Stimulated activated CD4-positive, alpha-beta T cell treated with anti-CD3 and anti-CD28 coated beads, Interleukin-1b, Interleukin-23, amount 100 ng/mL, for 1 hour (primary cell): Measurements from ENCODE around the gene VRTN.
"Not testable (repeated sequence)": the region's sequence is repeated elsewhere in the genome, so short reads cannot be mapped to it uniquely, and the experiment has no call there.

ENCODE experiments used
- DNase-seq, 2 donors: peaks; one replicate each; pipeline ENCODE4 v3.0.0-alpha.2; 2020; ENCODE audit warnings: low read depth in 2 of 2

VRTN gene, protein sequence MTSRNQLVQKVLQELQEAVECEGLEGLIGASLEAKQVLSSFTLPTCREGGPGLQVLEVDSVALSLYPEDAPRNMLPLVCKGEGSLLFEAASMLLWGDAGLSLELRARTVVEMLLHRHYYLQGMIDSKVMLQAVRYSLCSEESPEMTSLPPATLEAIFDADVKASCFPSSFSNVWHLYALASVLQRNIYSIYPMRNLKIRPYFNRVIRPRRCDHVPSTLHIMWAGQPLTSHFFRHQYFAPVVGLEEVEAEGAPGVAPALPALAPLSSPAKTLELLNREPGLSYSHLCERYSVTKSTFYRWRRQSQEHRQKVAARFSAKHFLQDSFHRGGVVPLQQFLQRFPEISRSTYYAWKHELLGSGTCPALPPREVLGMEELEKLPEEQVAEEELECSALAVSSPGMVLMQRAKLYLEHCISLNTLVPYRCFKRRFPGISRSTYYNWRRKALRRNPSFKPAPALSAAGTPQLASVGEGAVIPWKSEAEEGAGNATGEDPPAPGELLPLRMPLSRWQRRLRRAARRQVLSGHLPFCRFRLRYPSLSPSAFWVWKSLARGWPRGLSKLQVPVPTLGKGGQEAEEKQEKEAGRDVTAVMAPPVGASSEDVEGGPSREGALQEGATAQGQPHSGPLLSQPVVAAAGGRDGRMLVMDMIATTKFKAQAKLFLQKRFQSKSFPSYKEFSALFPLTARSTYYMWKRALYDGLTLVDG

DNA sequence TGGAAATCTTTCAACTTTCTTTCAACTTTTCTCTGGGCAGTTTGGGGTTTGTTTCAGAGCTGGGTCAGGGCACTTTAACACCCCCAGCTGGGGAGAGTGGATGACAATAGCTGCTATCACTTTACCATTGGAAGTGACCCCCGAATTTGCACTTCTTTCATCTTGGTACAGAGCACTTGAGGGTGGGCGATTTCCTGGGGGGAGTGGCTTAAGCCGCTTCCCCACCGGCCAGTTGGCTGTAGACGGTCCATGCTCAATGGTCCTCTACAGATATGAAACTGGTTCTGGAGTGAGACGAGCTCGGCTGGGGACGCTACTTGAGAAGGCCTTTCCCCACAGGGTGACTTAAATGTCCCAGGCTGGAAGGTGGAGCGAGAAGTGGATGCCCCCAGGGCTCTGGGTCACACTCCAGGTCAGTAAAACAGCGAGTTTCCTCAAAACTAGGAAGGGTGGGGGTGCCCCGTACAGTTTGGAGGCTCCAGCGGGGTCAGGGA is at the start of gene VRTN:
Gene VRTN, plus strand, starts transcription at position 231 of the 494 bp plus-strand sequence. CDS start 8,313 bp downstream, outside the sequence.
- no peak for DNase-seq

DNA sequence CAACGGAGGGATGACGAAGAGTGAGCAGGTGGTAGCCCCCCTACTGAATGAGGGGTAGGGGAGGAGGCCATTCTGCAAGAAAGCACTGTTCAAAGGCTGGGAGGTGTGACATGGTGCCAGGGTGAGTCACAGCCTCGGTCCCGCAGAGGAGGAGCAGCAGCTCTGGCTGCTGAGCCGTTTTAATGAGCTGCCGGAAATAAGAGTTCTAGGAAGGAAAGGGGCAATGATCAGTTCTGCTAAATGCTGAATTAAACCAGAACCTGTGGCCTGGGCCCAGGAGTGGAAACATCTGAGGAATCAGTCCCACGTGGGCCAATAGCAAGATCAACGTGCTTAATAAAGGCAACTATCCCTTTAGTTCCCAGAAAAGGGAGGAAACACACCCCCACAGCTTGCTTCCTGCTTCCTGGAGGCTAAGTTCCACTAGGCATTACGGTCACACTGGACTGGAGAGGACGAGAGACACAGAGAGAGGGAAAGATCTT is 49.2 kb upstream of the VRTN start:
- DNase-seq: no peak

DNA sequence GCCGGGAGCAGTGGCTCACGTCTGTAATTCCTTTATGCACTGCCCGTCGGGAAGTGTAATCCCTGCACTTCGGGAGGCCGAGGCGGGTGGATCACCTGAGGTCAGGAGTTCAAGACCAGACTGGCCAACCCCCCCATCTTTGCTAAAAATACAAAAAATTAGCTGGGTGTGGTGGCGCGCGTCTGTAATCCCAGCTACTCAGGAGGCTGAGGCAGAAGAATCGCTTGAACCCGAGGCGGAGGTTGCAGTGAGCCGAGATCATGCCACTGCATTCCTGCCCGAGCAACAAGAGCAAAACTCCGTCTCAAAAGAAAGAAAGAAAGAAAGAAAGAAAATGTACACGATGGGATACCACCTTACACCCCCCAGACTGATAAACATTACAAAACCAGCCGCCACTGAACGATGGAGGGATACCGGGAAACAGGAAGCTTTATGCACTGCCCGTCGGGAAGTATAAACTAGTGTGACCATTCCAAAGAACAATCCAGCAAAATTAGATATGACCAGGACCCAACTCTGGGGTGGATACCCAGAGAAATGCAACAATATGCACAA is 46.6 kb upstream of the VRTN start:
- DNase-seq: no peak

DNA sequence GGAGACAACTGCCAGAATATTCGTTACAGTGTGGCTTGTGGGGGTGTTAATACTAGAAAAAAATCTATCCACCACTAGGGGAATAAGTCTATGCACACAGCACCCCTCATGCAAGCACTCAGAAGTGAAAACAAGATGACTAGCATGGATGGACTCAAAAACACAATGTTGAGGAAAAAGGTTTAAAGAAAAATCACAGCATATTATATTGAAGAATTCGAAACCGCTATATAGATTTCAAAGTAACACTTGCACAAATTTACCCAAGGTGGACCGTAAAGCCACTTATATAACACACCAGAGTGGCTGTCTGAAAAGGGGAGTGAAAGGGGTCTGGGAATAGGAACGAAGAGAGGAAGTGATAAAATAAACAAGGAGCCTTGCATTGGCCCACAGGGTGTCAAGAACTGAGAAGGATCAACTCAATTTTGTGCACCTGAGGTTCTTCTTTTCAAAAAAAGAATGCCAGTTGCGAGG is 46.1 kb upstream of the VRTN start:
- DNase-seq: no peak

DNA sequence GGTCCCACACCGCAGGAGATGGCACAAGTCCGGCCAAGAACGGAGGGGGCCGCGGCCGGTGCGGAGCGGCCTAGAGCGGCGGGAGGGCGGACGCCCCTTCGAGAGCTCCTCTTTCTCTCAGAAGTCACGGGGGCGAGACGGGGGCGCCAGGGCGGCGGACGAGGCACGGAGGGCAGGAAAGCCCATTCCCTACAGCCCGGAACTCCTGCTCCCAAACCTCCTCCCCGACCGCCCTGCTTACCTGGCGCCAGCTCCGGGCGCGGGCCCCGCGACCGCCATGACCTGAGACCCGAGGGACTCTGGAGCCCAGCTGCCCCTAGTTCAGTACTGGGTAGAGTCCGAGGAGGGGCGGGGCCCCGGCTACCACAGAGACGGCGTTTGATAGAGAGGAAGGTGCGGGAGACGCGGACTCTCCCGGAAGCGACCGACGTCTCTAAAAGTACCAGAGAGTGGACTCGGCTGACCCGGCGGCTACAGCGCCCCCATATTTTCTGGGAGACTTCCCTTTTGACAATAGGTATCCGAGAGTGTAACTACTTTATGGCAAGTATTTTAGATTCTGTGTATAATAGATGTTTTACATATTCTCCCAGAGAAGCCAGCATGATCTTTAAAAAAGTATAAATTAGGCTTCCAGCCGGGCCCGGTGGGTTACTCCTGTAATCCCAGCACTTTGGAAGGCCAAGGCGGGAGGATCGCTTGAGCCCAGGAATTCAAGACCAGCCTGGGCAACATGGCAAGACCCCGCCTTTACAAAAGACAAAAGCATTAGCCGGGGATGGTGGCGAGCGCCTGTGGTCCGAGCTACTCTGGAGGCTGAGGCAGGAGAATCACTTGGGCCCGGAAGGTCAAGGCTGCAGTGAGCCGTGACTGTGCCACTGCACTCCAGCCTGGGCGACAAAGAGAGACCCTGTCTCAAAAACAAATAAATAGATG is 45.4 kb upstream of the VRTN start, which contains the start of gene ABCD4:
Gene ABCD4, minus strand, starts transcription at position 301 of the 936 bp plus-strand sequence. Its CDS starts 22 bp downstream, at position 279.
- peak; percentile 59 to 75 for DNase-seq

DNA sequence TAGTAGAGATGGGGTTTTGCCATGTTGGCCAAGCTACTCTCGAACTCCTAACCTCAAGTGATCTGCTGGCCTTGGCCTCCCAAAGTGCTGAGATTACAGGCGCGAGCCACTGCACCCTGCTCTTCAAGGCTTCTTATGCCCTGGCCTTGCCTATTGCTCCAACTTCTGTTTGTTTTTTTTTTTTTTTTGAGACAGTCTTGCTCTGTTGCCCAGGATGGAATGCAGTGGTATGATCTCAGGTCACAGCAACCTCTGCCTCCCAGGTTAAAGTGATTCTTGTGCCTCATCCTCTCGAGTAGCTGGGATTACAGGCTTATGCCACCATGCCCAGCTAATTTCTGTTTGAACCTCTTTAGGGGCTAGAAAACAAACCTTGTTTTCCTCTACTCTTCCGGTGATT is 39.6 kb upstream of the VRTN start:
- no peak for DNase-seq

DNA sequence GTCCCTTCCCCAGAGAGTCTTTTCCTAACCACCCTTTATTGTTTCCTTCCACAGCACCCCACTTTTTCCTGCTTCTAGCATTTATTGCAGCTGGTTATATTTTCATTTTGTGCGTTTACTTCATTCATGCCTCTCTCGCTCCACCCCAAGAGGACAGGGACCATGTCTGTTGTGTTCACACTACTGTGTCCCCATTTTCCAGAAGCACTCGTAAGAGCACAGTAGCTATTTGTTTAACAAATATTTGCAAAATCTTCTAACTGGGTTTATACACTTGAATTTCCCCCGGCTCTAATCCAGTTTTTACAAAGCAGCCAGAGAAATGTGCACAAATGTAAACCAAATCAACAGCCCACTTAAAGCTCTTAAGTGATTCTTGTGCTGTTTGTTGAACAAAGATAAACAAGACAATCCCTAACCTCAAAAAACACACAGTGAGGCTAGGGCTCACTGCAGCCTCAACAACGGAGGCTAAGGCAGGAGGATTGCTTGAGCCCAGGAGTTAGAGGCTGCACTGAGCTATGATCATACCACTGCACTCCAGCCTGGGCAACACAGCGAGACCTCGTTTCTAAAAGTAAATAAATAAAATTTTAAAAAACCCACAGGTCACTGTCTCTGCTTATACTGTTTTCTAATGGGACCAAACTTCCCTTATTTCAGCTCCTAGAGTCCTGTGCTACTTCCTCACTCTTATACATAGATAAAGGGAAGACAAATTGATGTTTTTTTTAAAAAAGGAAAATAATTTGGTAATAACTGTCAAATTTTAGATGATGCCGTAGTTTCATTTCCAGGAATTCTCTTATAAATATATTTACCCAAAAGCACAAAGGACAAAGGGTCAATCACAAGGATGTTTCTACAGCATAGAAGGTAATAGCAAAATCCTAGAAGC is 38.9 kb upstream of the VRTN start:
- no peak for DNase-seq

DNA sequence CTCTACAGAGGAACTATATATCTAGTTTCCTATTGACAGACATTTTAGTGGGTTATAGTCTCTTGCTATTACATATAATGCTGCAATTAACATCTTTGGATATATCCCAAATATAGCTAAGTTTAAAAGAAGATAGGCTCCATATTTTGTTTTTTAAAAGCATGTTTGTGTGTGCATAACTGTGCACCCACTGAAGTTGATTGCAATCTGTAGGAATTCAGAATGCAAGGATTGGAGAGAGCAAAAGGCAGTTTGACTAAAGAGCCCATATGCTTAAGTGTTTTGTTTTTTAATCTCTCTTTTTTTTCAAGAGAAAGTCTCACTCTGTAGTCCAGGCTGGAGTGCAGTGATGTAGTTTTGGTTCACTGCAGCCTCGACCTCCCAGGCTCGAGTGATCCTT is 36.1 kb upstream of the VRTN start:
- no peak for DNase-seq

DNA sequence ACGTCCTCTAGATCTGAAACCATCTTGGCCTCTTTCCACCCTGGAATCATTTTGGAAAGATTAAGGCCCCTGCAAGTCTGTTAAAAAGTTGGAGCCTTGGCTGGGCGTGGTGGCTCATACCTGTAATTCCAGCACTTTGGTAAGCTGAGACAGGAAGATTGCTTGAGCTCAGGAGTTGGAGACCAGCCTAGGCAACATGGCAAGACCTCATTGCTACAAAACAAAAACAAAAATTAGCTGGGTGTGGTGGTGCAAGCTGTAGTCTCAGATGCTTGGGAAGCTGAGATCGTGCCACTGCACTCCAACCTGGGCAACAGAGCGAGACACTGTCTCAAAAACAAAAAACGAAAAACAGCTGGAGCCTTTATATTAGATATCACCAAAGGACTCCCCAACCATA is 34.7 kb upstream of the VRTN start:
- no peak for DNase-seq

DNA sequence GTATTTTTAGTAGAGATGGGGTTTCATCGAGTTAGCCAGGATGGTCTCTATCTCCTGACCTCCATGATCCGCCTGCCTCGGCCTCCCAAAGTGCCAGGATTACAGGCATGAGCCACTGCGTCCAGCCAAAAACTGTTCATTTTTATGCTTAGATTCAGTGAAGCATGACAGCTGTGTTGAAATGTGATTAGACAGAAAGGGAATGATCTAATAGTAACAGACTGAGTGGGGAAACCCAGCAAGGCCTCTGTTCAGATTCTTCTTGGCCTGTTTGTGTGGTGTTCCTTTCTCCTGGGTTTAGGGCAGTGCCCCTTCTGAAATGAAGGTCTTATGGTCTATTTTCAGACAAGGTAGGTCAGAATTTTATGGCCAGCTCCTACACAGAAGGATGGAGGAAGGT is 33.7 kb upstream of the VRTN start:
- no peak for DNase-seq

DNA sequence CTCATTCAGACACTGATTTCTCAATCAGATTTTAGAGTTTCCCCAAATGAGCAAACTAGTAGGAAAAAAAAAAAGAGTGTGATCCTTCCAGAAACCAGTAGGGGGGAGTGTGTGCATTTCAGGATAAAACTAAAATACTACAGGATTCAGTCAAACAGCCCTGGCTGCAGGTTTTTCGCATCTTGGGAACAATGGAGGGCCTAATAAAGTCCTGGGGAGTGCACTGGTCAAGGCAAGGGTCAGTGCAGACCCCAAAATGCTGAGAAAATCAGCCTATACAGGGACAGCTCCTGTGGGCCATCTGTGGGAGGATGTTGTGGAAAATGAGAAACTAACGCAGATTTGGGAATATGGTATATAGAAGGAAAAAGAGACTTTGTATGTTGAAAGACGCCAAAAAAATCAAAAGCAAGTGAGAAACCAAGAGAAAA is 23.3 kb upstream of the VRTN start:
- DNase-seq: no peak

DNA sequence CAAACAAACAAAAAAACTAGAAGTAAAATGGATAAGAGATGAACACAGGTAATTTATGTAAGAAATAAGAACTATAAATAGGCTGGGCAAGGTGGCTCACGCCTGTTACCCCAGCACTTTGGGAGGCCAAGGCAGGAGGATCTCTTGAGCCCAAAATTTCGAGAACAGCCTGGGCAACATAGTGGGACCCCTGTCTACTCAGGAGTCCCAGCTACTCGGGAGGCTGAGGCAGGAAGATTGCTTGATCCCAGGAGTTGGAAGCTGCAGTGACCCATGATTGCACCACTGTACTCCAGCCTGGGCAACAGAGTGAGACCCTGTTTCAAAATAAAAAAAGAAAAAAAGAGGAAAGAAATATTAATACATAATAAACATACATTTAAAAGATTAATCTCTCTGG is 22.8 kb upstream of the VRTN start:
- DNase-seq: no peak

DNA sequence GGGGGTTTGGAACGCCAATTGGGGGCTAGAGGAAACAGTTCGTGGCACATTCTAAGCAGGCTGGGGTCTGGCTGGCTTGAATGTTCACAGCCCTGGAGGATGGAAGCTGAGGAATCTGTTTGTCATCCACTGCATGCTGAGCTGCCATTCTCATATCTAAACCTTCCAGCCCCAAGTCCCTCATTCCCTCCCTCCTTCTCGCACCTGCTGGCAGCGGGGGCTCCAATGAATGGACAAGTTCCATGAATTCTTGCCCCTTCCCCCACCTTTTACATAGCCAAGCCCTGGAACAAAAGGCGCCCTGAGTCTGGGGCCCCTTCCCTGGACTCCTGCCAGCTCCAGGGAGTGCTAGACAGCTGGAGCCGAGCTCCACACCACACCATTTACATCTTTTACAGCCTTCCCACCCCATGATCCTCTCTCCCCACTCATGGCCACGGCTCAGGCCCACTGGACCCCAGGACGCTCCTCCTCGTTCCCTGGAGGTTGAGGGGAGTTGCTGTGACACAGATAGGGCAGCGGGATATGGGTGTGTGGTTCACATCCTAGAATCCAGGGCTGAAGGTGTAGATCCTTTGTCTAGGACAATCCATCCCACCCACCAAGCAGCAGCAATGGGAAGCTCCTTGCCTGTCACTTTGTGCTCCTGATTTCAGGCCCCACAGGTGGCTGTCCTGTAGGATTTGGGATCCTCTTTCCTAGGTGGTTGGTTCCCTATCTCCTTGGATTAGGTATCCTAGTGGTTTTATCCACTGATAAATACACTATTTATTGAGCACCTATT is 21.7 kb upstream of the VRTN start:
- DNase-seq: no peak

DNA sequence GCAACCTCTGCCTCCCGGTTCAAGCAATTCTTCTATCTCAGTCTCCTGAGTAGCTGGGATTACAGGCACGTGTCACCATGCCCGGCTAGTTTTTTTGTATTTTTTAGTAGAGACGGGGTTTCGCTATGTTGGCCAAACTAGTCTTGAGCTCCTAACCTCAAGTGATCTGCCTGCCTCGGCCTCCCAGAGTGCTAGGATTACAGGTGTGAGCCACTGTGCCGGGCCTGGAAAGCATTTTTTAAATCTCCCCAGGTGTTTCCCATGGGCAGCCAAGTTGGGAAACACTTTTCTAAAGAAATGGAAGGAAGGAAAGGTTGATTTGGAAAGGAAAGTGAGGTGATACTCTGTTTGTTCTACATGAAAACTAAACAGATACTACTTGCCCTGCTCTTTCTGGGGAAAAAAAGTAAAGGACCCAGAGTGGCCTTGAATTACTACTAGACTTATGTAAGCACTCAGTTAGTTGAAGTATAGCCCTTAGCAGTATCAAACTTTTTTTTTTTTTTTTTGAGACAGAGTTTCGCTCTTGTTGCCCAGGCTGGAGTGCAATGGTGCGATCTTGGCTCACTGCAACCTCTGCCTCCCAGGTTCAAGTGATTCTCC is 18.2 kb upstream of the VRTN start:
- DNase-seq: not testable (repeated sequence)

DNA sequence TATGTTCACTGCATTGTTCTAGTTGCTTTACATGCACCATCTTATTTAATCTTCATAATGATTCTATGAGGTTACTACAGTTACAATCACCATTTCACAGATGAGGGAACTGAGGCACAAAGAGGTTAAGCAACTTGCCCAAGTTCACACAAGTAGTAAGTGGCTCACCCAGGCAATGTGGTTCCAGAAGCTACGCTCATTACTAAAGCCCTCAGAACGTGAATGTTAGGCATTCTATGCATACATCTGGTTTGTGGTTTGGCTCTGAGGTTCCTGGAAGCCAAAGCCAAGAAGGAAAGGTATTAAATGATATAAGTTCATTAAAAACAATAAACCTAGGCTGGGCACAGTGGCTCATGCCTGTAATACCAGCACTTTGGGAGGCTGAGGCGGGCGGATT is 14.4 kb upstream of the VRTN start:
- DNase-seq: no peak

DNA sequence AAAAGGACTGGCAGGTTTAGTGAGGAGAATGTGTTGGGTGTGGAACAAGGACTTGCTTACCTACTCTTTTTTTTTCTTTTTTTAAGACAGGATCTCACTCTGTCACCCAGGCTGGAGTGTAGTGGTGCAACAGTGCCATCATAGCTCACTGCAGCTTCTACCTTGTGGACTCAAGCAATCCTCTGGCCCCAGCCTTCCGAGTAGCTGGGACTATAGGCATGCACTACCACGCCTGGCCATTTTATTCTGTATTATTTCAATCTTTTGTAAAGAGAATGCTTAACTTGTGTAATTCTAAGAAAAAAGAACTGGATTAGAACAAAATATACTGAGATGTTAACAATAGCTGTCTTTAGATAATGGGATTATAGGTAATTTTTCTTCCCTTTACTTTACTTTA is 1.9 kb upstream of the VRTN start:
- no peak for DNase-seq

DNA sequence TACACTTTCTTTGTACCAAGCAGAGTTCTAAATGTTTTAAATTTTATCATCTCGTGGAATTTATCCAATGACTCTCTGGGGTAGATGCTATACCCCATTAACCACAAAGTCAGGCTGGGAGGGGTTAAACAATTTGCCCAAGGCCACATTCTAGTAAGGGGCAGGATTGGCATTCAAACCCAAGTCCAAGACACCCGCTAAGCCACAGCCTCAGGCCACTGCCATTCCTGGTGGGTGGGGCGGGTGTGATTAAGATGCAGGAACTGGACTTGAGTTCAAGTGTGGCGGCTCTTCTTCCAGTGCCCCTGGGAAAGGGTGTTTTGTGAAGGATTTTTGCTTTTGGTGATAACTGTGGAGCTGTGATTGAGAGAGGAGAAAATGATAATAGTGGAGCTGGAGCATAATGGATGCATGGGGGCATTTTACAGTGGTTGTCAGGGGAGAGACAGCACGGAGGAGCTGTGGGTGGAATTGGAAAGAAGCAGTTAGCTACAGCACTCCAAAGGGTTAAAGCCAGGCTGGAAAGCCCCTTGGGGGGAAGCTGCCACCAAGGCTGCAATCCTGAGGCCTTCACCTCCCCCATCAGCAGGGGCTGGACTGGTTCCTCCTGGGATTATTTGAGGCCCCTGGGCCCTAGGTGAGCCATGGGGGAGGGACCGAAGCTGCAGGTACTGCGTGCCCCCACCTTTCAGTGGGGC is 1.0 kb upstream of the VRTN start:
- no peak for DNase-seq

DNA sequence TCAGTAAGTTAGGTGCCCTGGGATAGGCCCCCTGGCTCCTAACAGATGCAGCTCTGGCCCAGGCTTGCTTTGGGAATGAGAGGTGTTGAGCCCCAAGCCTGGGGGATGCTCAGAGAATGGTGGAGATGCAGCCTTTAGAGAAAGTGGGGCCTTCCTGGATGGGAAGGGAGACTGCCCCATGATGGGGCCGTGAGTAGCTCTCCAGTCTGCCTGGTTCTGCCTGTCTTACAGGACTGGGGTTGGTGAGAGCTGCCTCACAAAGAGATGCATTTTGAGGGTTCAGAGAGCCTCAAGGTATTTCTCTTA is 523 bp upstream of the VRTN start:
- no peak for DNase-seq
